ENCODE data around the gene SLC35C1. TPM values are rescaled to one million over a fixed set of nuclear protein-coding genes. Genes with fewer than 3 reads are reported as not detected.
A peak's percentile ranks its signal among the peaks of the same experiment; 100 is the strongest.
"Not testable (repeated sequence)": the region's sequence is repeated elsewhere in the genome, so short reads cannot be mapped to it uniquely, and the experiment has no call there.

The SLC35C1 gene
- total RNA-seq, 1 experiment from 2014 or later, result 2.2 TPM

DNA sequence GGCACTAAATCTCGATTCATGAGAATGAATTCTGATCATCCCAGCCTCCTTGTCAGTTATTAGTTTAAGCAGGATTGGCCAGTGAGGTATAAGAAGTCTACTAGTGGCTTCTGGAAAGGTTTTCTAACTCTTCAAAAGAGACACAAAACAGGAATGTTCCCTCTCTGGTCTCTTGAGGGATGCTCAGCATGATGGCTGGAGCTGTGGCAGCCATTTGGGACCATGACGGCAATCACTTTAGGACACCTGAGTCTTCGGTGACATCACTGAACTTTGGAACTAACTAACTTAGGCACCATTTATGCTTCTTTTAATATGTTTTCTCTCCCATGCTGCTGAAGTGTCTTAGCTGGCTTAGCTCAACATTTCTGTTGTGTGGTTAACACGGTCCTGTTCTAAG lies 22.2 kb downstream of the SLC35C1 start:
- in situ Hi-C loops (cut with HindIII; ENCODE audit: low pct_unique_long_range_greater_than_20kb, low sequenced_read_pairs), result no loop called here
- DNase-seq (ENCODE audit: low read depth, low spot score), result no peak

DNA sequence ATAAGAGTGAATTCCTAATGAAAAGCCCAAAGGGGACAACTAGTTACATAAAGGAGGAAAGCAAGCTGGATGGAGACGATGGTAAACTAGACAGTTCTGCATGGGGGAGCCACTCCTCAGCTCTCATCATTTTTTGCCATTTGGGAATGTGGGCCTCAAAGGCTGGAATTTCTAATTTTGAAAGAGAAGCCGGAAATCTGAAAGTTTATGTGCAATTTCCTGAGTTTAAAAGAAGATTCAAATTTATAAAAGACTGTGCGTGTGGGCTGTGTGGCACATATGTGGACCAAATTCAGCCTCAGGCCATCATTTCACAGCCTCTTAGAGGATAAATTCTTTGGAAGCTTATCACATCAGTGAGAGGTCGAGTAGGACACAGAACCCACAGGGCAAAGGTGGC lies 24.0 kb downstream of the SLC35C1 start:
- in situ Hi-C loops (cut with HindIII; ENCODE audit: low pct_unique_long_range_greater_than_20kb, low sequenced_read_pairs), result no loop called here
- DNase-seq (ENCODE audit: low read depth, low spot score), result no peak

DNA sequence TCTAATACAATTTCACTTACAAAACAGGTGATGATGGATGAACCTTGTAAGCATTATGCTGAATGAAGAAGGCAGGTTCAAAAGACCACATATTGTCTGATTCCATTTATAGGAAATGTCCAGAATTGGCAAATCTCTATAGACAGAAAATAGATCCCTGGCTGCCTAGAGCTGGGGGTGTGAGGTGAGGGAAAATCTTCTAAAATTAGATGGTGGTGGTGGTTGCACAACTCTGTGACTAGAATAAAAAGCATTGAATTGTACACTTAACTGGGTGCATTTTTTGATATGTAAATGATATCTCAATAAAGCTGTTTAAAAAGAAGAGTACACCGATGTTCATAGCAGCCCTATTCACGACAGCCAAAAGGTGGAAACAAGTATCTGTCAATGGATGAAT lies 25.6 kb downstream of the SLC35C1 start:
- in situ Hi-C loops (cut with HindIII; ENCODE audit: low pct_unique_long_range_greater_than_20kb, low sequenced_read_pairs), result no loop called here
- DNase-seq (ENCODE audit: low read depth, low spot score), result no peak

DNA sequence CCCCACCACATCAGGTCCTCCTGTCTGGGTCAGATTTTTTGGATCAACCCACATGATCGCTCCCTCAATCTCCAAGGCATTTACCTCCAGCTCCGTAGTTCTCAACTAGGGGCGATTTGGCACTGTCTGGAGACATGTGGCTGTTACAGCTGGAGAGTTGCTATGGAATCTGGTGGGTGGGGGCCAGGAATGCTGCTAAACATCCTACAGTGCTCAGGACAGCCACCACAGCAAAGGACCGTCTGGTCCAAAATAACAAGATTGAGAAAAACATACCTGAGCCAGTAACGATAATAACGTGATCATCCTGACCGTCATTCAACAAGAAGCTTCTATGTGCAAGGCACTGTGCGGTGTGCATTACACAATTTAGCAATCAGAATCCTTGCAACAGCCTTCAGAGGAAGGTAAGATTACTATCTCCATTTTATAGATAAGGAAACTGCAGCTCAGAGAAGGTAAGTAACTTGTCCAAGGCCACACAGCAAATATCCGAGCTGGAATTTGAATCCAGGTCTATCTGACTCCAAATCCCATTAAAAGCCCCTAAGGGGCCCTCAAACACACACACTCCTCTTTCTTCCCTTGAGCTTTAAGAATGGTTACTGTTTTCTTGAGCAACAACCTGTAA lies 28.0 kb downstream of the SLC35C1 start:
- no peak for DNase-seq (ENCODE audit: low read depth, low spot score)
- in situ Hi-C loops (cut with HindIII; ENCODE audit: low pct_unique_long_range_greater_than_20kb, low sequenced_read_pairs), result no loop called here

DNA sequence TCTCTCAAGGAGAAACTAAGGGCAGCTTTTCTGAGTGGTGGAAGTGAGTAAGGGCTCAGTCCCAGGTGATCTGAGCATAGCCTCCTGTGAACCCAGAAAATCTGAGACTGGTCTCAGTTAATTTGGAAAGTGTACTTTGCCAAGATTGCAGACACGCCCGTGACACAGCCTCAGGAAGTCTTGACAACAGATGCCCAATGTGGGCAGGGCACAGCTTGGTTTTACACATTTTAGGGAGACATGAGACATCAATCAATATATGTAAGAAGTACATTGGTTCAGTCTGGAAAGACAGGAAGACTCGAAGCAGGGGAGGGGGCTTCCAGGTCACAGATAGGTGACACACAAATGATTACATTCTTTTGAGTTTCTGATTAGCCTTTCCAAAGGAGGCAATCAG lies 28.8 kb downstream of the SLC35C1 start:
- in situ Hi-C loops (cut with HindIII; ENCODE audit: low pct_unique_long_range_greater_than_20kb, low sequenced_read_pairs), result no loop called here

DNA sequence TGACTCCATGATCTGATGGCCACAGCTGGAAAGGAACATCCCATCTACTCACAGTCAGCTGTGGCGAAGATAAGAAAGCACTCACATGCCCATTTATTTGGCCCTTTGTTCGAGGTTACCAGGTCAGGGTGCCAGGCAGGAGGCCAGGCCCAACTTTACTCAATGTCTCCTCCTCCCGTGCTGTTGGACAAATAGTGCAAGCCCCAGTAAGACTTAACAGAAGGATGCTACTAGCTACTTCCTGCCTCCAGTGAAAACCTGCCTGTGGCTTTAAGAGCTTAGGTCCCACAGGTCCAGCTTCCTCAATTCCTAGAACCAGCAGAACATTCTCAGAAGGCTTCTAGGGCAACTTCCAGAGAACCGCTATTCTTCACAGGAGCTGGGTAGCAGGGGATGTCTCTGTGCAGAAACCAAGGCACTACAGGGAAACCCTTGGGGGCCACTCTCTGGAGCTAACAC lies 29.4 kb downstream of the SLC35C1 start:
- in situ Hi-C loops (cut with HindIII; ENCODE audit: low pct_unique_long_range_greater_than_20kb, low sequenced_read_pairs), result no loop called here
- no peak for DNase-seq (ENCODE audit: low read depth, low spot score)

More for the DNA sequence above, 28.8 kb downstream of the SLC35C1 start:
- DNase-seq (ENCODE audit: low read depth, low spot score), result no peak

DNA sequence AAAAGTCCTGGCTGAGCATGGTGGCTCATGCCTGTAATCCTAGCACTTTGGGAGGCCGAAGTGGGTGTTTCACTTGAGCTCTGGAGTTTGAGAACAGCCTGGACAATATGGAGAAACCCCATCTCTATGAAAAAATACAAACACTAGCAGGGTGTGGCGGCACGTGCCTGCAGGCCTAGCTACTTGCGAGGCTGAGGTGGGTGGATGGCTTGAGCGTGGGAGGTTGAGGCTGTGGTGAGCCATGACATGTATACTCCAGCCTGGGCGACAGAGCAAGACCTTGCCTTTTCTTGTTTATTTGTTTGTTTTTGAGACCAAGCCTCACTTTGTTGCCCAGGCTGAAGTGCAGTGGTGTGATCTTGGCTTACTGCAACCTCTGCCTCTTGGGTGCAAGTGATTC lies 34.3 kb downstream of the SLC35C1 start:
- in situ Hi-C loops (cut with HindIII; ENCODE audit: low pct_unique_long_range_greater_than_20kb, low sequenced_read_pairs), result no loop called here
- no peak for DNase-seq (ENCODE audit: low read depth, low spot score)

DNA sequence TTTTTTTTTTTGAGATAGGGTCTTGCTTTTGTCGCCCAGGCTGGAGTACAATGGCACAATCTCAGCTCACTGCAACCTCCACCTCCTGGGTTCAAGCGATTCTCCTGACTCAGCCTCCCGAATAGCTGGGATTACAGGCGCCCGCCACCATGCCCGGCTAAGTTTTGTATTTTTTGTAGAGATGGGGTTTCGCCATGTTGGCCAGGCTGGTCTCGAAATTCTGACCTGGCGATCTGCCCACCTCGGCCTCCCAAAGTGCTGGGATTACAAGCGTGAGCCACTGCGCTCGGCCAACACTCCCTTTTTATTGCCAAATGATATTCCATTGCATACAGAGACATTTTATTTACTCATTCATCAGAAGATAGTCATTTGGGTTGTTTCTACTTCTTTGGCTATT lies 35.3 kb downstream of the SLC35C1 start:
- in situ Hi-C loops (cut with HindIII; ENCODE audit: low pct_unique_long_range_greater_than_20kb, low sequenced_read_pairs); DNase-seq (ENCODE audit: low read depth, low spot score): not testable (repeated sequence)

DNA sequence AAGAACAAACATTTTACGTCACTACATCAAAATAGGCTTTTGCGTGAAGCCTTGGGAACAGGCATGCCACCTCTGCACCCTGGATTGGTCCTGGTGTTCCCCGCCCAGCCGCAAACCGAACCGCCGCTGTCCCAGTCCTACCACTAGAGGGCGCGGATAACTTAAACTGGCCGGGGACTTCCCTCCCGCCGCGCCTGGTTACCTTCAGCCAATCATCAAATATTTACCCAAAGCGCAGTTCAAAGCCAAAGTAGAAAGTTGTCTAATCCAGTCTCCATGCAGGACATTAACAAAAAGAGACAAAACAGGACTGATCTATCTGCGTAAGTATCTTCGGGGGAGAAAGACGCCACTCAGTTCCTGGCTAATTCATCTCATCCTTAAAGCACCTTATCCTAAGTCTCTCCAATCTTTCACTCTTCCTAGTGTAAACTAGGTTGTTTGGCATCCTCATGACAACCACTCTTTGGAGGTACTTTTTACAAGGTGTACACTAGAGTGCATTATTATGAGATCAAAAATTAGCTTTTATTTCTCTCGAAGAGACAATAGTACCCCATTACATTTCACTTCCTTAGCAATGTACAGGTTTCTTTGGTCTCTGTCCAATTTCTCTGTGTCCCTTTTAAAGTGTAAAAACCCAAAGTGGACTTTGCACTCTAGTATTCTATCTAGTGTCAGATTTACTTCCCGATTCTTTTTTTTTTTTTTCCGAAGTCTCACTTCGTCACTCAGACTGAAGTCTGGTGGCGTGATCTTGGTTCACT lies 38.4 kb downstream of the SLC35C1 start:
- in situ Hi-C loops (cut with HindIII; ENCODE audit: low pct_unique_long_range_greater_than_20kb, low sequenced_read_pairs), result no loop called here
- peak; percentile 89 for DNase-seq (ENCODE audit: low read depth, low spot score)

DNA sequence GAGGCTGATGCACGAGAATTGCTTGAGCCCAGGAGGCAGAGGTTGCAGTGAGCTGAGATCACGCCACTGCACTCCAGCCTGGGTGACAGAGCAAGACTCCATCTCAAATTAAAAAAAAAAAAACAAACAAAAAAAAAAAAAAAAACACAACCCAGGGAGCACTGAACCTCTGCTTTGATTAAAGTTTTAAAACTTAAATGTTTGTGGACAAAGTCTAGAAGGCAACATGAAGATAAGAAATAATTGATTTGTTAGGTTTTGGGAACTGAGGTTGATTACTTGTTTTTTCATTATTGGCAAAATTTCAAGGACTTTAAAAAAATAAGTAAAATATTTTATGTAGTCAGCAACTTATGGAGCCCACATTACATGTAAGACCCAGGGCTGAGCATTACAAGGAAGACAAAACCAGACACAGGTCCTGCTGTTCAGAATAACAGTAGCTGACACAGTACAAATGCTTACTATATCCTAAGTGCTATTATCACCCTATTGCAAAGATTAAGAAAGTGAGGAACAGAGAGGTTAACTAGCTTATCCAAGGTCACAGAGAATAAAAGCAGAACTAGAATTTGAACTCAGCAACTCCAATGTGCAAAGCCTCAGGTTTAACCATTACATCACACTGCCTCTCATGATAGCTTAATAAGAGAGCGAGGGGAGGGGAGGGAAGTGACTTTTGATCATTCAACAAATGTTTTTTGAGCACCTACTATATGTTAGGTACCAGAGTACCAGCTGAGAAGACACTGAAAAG lies 40.1 kb downstream of the SLC35C1 start:
- no peak for DNase-seq (ENCODE audit: low read depth, low spot score)
- in situ Hi-C loops (cut with HindIII; ENCODE audit: low pct_unique_long_range_greater_than_20kb, low sequenced_read_pairs), result no loop called here

DNA sequence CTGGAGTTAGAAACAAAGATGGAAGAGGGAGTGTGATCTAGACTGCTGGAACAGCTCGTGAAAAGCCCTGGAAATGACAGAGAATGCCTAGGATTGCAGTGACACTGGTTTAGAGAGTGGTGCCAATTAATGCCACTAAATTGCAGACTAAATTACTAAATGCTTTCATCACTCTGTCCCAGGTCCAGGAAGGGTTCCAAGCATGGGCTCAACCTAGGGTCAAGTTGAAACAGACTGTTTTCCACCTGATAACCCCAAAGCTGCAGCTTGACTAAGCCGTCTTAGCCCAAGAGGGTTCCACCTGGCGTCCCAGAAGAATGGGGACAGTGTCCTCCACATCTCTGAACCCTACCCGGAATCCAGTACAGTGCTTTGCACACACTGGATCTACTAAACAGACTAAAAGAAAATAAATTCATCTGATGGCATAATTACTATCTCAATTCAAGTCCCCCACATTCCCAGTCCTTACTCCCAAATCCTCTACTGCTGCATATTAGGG lies 41.3 kb downstream of the SLC35C1 start:
- in situ Hi-C loops (cut with HindIII; ENCODE audit: low pct_unique_long_range_greater_than_20kb, low sequenced_read_pairs), result no loop called here
- no peak for DNase-seq (ENCODE audit: low read depth, low spot score)

DNA sequence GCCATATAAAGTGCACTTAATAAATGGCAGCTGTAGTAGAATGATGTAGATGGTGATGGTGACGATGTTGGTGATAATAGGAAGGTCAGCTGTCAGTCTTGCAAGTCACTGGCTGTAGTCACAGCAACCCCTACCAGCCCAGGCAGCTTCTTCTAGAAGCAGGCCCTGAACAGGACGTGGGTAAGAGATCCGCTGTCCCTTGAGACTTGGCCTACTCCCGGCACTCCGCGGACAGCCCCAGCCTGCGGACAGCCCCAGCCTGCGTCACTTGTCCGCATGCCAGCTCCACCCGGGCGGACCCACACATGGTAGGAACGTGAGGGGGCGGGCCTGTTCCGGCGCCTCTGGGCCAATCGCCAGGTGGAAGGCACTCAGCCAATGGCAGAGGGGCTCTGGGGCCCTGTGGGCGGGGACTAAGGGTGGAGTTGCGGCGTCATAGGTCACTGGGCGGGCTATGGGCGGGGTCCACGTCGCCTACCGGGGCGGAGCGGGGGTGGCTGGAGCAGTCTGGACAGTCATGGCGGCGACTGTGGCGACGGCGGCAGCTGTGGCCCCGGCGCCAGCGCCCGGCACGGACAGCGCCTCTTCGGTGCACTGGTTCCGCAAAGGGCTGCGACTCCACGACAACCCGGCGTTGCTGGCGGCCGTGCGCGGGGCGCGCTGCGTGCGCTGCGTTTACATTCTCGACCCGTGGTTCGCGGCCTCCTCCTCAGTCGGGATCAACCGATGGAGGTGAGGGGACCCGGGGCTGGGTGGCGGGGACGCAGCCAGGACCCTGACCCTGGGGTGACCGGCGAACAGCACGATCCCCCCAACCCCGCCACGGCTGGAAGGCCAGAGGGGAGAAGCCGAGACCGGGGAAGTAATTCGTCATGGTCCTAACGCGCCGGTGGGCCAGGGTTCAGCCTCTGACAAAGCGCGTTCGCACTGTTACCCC lies 42.3 kb downstream of the SLC35C1 start, which contains the start of gene CRY2:
Gene CRY2, plus strand, starts transcription at position 502 of the 937 bp plus-strand sequence. Its CDS starts 16 bp downstream, at position 518.
- peak; percentile 97 for DNase-seq (ENCODE audit: low read depth, low spot score)
- in situ Hi-C loops (cut with HindIII; ENCODE audit: low pct_unique_long_range_greater_than_20kb, low sequenced_read_pairs), result no loop called here

DNA sequence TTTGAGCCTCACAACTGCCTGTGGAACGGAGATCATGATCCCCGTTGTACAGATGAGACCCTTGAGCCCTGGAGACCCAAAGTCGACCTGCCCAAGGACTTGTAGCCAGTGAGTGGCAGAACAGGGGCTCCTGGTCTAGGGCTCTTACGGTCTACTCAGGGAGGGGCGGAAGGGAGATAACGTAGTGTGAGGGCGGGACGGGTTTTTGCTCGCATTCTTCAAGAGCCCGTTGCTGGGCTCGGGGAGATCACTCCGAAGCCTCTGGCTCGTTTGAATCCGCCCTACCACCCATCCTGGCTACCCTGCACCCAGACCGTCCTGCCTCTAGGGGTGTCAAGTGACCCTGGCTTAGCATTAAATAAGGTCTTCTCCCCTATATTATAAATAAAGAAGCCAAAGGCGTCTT lies 43.0 kb downstream of the SLC35C1 start:
- DNase-seq (ENCODE audit: low read depth, low spot score), result peak; percentile 45
- in situ Hi-C loops (cut with HindIII; ENCODE audit: low pct_unique_long_range_greater_than_20kb, low sequenced_read_pairs), result no loop called here

DNA sequence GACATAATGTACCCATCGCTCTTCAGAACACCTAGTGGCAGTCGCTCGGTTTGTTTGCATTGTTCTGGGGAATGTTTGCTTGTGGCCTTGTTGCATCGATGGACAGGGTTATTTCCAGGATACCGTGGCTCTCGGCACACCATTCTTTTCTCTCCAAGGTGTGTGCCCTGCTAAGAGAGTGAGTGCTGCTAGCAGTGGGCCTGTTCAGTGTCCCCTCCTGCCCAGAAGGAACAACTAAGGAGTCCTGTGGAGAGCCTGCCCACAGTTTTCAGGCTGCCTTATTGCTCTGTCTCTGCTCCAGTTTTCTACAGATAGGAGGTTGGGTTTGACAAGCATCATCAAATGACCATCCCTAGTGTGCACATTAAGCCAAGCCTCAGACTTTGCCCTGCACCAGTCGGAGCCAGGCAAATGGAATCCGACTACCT lies 43.7 kb downstream of the SLC35C1 start:
- in situ Hi-C loops (cut with HindIII; ENCODE audit: low pct_unique_long_range_greater_than_20kb, low sequenced_read_pairs), result no loop called here
- DNase-seq (ENCODE audit: low read depth, low spot score), result no peak

DNA sequence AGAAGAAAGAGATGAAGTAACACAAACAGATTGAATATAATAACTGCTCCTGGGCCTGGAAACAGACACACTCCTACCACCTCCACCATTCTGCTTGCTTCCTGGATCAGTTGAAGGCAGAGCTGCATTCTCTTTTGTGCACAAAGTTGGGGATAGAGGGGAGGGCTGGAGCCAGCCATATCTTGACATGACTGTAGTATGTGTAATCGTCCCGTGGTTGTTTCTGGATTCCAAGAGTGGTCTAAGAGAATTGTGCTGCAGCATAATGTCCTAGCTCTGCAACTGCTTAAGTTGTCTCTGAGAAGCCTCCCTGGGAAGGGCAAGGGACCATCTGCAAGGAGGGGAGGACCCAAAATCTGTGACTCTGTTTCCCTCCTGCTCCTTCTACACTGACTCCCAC lies 45.5 kb downstream of the SLC35C1 start:
- in situ Hi-C loops (cut with HindIII; ENCODE audit: low pct_unique_long_range_greater_than_20kb, low sequenced_read_pairs), result no loop called here
- no peak for DNase-seq (ENCODE audit: low read depth, low spot score)

DNA sequence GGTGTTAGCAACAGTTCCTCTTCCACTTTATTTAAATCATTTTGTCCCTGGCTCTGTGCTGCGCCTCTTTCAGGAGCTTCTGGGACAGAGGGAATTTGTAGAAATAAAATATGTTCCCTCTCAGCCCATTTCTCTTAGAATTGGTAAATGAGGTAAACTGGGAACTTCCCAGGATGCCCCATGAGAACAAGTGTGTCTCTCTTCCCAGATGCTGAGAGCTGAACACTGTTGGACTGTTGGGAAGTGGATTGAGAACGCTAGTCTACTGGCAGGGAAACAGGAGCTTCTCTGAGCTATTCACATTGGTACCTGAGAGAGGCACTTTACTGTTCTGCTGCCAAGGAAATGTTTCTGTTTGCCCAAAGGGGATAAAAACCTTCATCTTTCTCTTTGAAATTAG lies 46.3 kb downstream of the SLC35C1 start:
- DNase-seq (ENCODE audit: low read depth, low spot score), result no peak
- in situ Hi-C loops (cut with HindIII; ENCODE audit: low pct_unique_long_range_greater_than_20kb, low sequenced_read_pairs), result no loop called here

DNA sequence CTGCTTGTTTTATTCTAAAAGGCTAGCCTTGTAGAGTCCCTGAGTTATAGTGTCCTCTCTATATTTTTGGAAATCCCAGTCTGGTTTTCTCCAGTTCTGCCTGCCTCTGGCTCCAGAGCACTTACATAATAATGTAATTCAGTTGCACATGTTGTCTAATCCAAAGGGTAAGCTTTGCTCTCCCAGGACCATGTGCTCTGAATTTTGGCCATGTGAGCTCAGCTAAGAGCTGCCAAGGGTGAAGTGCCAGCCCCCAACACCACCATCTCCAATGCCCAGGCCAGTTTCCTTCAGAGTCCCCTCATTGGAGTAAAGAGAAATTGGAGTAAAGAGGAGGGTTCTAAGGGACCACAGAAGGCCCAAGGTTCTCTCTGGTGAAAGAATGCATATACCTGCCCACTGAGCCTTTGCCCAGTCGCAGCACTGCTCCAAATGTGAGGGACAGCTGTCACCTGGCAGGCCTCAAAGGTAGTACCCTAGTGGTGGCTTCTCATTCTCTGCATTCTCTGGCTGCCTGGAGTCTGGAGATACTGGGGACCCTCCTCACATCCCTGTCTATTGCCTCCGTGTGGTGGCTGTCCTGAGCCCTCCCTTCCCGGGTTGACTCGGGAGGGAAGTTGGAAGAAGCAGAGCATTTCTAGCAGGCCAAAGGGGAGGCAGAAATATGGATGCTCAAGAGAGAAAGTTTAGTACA lies 47.2 kb downstream of the SLC35C1 start:
- peak; percentile 6 for DNase-seq (ENCODE audit: low read depth, low spot score)
- in situ Hi-C loops (cut with HindIII; ENCODE audit: low pct_unique_long_range_greater_than_20kb, low sequenced_read_pairs), result no loop called here
